Activated CD8-positive, alpha-beta T cell treated with anti-CD3 and anti-CD28 coated beads for 36 hours (primary cell): ENCODE data around the gene MICAL3. TPM values are rescaled to one million over a fixed set of nuclear protein-coding genes. Genes with fewer than 3 reads are reported as not detected.
"Not testable (repeated sequence)": the region's sequence is repeated elsewhere in the genome, so short reads cannot be mapped to it uniquely, and the experiment has no call there.

ENCODE experiments used
- ATAC-seq: fragments of 200-7000 bp; cut with Tn5 transposase; one replicate; pipeline ENCODE4 v1.10.0; 2021; ENCODE audit warnings: mild to moderate bottlenecking, moderate library complexity
- CTCF ChIA-PET: fragments of 350-600 bp; sonication (Branson Sonifier 250); formaldehyde crosslinking; loops from one replicate; lab custom pipeline; 2021; ENCODE audit warnings: antibody characterized with exemption; lab: Charles Lee
- POLR2A ChIA-PET: fragments of 350-600 bp; sonication (Branson Sonifier 250); formaldehyde crosslinking; loops from one replicate; lab custom pipeline; 2021; ENCODE audit warnings: antibody characterized with exemption; lab: Charles Lee
- DNase-seq: peaks from one replicate; pipeline ENCODE4 v3.0.0-alpha.2; 2020
- H3K27ac Mint-ChIP-seq: one replicate; pipeline ENCODE4 v1.8.0; 2021; ENCODE audit warnings: mild to moderate bottlenecking, mixed read lengths
- H3K27me3 Mint-ChIP-seq: one replicate; pipeline ENCODE4 v1.8.0; 2021; ENCODE audit warnings: mixed read lengths
- H3K36me3 Mint-ChIP-seq: one replicate; pipeline ENCODE4 v1.8.0; 2021; ENCODE audit warnings: low read depth, mixed read lengths
- H3K4me1 Mint-ChIP-seq: one replicate; pipeline ENCODE4 v1.8.0; 2021; ENCODE audit warnings: low read depth, mixed read lengths
- H3K4me3 Mint-ChIP-seq: one replicate; pipeline ENCODE4 v1.8.0; 2021; ENCODE audit warnings: mild to moderate bottlenecking, moderate library complexity, mixed read lengths
- H3K9me3 Mint-ChIP-seq: one replicate; pipeline ENCODE4 v1.8.0; 2021; ENCODE audit warnings: mixed read lengths
- CTCF ChIP-seq: fragments of 200-600 bp; IDR thresholded peaks from one replicate; pipeline ENCODE4 v1.8.0; 2022; ENCODE audit warnings: antibody characterized with exemption, mild to moderate bottlenecking
- intact Hi-C: fragments of 100-400 bp; cut with micrococcal nuclease; formaldehyde crosslinking; loops from one replicate; pipeline ENCODE4 v1.10.0; 2022
- total RNA-seq, 2 experiments: library from RNA; stranded (reverse); gene quantifications; one replicate each; pipeline ENCODE4 v1.2.3, GENCODE V29; 2021

MICAL3 gene, protein sequence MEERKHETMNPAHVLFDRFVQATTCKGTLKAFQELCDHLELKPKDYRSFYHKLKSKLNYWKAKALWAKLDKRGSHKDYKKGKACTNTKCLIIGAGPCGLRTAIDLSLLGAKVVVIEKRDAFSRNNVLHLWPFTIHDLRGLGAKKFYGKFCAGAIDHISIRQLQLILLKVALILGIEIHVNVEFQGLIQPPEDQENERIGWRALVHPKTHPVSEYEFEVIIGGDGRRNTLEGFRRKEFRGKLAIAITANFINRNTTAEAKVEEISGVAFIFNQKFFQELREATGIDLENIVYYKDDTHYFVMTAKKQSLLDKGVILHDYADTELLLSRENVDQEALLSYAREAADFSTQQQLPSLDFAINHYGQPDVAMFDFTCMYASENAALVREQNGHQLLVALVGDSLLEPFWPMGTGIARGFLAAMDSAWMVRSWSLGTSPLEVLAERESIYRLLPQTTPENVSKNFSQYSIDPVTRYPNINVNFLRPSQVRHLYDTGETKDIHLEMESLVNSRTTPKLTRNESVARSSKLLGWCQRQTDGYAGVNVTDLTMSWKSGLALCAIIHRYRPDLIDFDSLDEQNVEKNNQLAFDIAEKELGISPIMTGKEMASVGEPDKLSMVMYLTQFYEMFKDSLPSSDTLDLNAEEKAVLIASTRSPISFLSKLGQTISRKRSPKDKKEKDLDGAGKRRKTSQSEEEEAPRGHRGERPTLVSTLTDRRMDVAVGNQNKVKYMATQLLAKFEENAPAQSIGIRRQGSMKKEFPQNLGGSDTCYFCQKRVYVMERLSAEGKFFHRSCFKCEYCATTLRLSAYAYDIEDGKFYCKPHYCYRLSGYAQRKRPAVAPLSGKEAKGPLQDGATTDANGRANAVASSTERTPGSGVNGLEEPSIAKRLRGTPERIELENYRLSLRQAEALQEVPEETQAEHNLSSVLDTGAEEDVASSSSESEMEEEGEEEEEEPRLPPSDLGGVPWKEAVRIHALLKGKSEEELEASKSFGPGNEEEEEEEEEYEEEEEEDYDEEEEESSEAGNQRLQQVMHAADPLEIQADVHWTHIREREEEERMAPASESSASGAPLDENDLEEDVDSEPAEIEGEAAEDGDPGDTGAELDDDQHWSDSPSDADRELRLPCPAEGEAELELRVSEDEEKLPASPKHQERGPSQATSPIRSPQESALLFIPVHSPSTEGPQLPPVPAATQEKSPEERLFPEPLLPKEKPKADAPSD (N-terminal part only)
- 10 to 100 TPM; 31.6 to 32.4 TPM for total RNA-seq

GRCh38 chr22:18024276-18024939 lies at the start of gene MICAL3:
TSS of gene MICAL3 (minus strand) at chr22:18024561. CDS start at chr22:17906812, 117,749 bp downstream.
- H3K36me3 Mint-ChIP-seq, result no peaks in the 10 kb centered on the region
- ChIA-PET POLR2A (interaction anchor here (1.9 kb wide), 1 partner anchor 53 kb away, joined by 5 read pairs; the partner anchor contains the start of gene PEX26), CTCF (interaction anchor here (0.7 to 4.7 kb wide), 10 partner anchors 16 to 288 kb away, joined by 3 to 31 read pairs (median 4); no protein-coding TSS in a partner anchor)
- H3K4me1 Mint-ChIP-seq, result peaks cover 6% of the 10 kb centered on the region
- DNase-seq (peak; percentile 68), ATAC-seq (peak; percentile 97)
- H3K27me3 Mint-ChIP-seq, result peaks cover 39% of the 10 kb centered on the region
- intact Hi-C loops, result loop anchor here (10.0 kb wide), 1 partner anchor 190 kb away; no protein-coding TSS in a partner anchor
- H3K9me3 Mint-ChIP-seq, result no peaks in the 10 kb centered on the region
- H3K4me3 Mint-ChIP-seq, result peak within 1 kb of the TSS; percentile 69
- H3K27ac Mint-ChIP-seq, result no peak within 1 kb of the TSS
- peak; percentile 51 for TF ChIP-seq CTCF

GRCh38 chr22:18073927-18074326 lies 49.6 kb upstream of the MICAL3 start:
- ATAC-seq, H3K4me3 Mint-ChIP-seq, H3K27ac Mint-ChIP-seq, DNase-seq, POLR2A ChIA-PET, intact Hi-C loops, H3K9me3 Mint-ChIP-seq, H3K36me3 Mint-ChIP-seq, H3K27me3 Mint-ChIP-seq: not testable (repeated sequence)
- peaks cover 18% of the 10 kb centered on the region for H3K4me1 Mint-ChIP-seq
- CTCF ChIA-PET, result interaction anchor here (9.3 kb wide), 1 partner anchor 242 kb away, joined by 189 read pairs; no protein-coding TSS in a partner anchor

DNA sequence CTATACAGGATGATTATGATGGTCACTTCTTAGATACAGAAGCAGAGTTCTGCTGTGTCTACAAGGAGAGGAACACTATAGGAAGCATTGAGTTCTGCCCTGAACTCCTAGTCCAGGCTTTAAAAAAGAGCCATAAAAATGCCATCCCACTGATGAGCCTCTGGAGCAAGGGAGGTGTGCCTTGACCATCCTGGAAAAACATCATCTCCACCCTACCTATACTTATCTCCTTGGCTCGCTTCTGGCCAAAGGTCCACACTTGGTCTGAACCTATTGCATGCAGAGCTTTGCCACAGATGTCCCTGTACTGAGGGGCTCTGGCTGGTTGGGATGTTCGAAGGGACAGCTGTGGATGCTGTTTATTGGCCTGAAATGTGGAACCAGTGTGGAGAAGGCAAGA lies 49.1 kb upstream of the MICAL3 start:
- H3K27ac Mint-ChIP-seq, result no peak overlapping the region
- intact Hi-C loops, result no loop called here
- H3K4me3 Mint-ChIP-seq, result no peak overlapping the region
- no peak for DNase-seq
- no peaks in the 10 kb centered on the region for H3K9me3 Mint-ChIP-seq
- peaks cover 14% of the 10 kb centered on the region for H3K4me1 Mint-ChIP-seq
- no peak for TF ChIP-seq CTCF
- CTCF ChIA-PET, result interaction anchor here (9.3 kb wide), 1 partner anchor 242 kb away, joined by 189 read pairs; no protein-coding TSS in a partner anchor
- POLR2A ChIA-PET, result no interaction called here
- H3K36me3 Mint-ChIP-seq, result peaks cover 4% of the 10 kb centered on the region
- no peak for ATAC-seq
- no peaks in the 10 kb centered on the region for H3K27me3 Mint-ChIP-seq

GRCh38 chr22:18071968-18072310 lies 47.6 kb upstream of the MICAL3 start:
- Mint-ChIP-seq H3K36me3 (no peaks in the 10 kb centered on the region), H3K27ac (no peak overlapping the region), H3K4me1 (peaks cover 12% of the 10 kb centered on the region), H3K4me3 (no peak overlapping the region), H3K27me3 (peaks cover 2% of the 10 kb centered on the region), H3K9me3 (no peaks in the 10 kb centered on the region)
- DNase-seq, result no peak
- intact Hi-C loops, result no loop called here
- no peak for ATAC-seq
- ChIA-PET CTCF (interaction anchor here (0.8 to 9.3 kb wide), 7 partner anchors 9 to 330 kb away, joined by 3 to 189 read pairs (median 4); partner anchors contain the start of gene USP18), POLR2A (interaction anchor here (0.6 kb wide), 1 partner anchor 433 kb away, joined by 3 read pairs; no protein-coding TSS in a partner anchor)
- no peak for TF ChIP-seq CTCF

DNA sequence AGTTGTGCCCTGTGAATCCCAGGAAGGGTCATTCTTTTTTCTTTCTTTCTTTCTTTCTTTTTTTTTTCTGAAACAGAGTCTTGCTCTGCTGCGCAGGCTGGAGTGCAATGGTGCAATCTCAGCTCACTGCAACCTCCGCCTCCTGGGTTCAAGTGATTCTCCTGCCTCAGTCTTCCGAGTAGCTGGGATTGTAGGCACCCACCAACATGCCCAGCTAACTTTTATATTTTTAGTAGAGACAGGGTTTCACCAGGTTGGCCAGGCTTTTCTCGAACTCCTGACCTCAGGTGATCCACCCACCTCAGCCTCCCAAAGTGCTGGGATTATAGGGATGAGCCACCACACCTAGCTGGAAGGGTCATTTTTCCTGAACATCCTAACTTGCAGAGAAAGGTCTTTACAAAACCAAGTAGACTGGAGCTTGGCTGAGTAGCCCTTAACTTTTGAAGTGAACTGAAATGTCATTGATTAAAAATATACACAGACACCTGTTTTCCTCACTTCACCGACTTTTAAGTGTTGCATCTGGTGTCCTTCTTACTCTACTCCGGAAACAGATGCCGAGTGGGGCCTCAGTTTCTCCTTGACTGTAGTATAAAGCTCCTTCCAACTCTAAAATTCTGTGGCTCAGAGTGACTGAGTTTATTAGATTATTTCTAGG lies 47.1 kb upstream of the MICAL3 start:
- H3K36me3 Mint-ChIP-seq, H3K27ac Mint-ChIP-seq, H3K4me3 Mint-ChIP-seq, H3K27me3 Mint-ChIP-seq, DNase-seq, intact Hi-C loops, H3K4me1 Mint-ChIP-seq, H3K9me3 Mint-ChIP-seq, ATAC-seq: not testable (repeated sequence)
- ChIA-PET CTCF (interaction anchor here (0.8 to 9.3 kb wide), 6 partner anchors 9 to 330 kb away, joined by 3 to 189 read pairs (median 4); no protein-coding TSS in a partner anchor), POLR2A (interaction anchor here (0.6 kb wide), 1 partner anchor 432 kb away, joined by 3 read pairs; no protein-coding TSS in a partner anchor)
